Raji (cell line): ENCODE results near the gene NSD1.

ENCODE experiments used
- POLR2A ChIP-seq: IDR thresholded peaks from 2 replicates; pipeline ENCODE4 v1.6.1; 2011; ENCODE audit warnings: low read depth, low read length, control low read depth; ENCODE audit not compliant: insufficient read depth

The NSD1 gene

DNA sequence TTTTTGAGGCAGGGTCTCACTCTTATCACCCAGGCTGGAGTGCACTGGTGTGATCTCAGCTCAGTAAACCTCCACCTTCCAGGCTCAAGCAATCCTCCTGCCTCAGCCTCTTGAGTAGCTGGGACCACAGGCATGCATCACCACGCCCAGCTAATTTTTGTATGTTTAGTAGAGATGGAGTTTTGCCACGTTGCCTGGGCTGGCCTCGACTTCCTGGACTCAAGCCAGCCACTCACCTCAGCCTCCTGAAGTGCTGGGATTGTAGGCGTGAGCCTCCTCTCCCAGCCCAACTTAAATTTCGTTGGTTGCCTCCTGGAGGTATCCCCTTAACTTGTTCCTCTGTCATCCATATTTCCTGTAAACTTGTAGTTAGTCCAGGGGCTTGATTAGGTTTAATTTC, 122.7 kb downstream of the NSD1 start:
- TF ChIP-seq POLR2A: no peak

DNA sequence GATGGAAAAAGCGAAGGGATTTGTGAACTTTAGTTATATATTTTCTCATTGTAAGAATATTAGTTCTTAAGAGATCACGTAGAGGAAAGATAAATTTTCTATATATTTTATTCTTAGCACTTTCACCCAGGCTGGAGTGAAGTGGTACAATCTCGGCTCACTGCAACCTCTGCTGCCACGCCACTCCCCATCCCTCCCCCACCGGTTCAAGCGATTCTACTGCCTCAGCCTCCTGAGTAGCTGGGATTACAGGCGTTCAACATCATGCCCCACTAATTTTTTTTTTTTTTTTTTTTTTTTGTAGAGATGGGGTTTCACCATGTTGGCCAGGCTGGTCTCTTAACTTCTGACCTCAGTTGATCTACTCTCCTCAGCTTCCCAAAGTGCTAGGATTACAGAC, 127.4 kb downstream of the NSD1 start:
- no peak for TF ChIP-seq POLR2A

DNA sequence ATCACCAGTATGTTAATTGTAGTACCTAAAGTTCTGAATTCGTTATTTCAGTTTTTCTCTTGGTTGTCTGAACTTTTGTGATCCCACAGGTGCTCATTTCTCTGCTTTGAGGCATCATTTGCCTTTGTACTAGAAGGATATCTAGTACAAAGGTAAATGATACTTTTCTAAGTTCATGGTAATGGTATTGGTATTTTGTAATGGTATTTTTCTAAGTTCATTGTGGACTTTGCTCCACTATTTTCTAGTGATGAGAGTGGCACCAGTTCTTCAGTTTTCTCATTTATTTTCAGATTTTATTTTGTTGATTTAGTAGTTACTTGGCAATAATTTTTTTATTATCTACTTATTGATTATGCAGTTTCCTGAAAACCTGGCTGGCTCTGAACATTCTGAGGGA, 127.9 kb downstream of the NSD1 start:
- no peak for TF ChIP-seq POLR2A

DNA sequence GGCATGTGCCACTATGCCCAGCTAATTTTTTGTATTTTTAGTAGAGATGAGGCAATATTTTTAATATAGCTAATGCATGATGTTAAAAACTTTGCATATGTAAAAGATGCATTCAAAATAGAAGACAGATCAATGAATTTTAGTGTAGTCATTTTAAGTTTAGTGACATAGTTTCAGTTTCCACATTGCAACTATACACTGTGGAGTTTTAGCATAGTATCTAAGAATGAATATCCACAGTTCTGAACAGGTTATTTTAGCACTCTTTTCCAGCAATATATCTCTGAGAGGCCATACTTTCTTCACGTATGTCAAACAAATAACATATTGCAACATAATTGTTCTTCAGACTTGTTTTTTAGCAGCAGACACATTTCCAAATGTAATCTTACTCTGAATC, 130.6 kb downstream of the NSD1 start:
- TF ChIP-seq POLR2A: no peak

DNA sequence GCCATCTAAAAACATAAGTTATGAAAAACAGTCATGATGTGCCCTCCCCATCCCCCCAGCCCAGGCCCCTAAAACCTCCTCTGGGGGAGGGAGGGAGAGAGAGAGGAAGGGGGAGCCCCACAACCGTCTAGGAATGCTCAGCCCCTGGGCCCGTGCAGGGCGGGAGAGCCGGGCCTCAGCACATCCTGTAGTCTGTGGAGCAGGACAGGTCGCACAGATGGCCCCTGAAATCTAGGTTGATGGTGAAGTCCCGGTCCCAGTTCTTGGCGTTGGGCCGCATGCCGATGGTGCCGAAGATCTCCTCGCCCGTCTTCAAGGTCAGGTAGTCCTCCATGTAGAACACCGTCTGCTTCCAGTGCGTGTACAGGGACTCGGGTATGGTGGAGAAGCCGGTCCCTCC, 131.8 kb downstream of the NSD1 start:
- no peak for TF ChIP-seq POLR2A

- no peak for TF ChIP-seq POLR2A
Measured at GRCh38 chr5:177269232-177269895, 135.8 kb downstream of the NSD1 start.

DNA sequence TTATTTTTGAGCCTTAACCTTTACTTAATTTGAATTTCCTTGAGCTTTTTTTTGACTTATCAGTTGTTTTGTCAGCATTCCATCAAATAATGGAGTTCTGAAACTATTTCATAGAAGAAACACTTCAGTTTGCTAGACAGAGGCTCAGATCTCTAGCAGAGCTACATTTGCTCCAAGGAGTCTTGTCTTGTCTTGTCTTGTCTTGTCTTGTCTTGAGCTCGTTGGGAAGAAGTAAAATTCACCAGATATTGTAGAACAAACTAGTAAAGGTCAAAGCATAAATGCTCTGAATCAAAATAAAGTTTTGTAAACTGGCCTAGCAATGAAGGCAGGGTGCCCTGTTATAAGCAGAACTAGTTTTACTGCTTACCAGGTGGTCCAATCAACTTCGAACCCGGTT, 136.4 kb downstream of the NSD1 start:
- no peak for TF ChIP-seq POLR2A

- TF ChIP-seq POLR2A: no peak
Measured at GRCh38 chr5:177270653-177271052, 137.1 kb downstream of the NSD1 start.

GRCh38 chr5:177271113-177271512, 137.5 kb downstream of the NSD1 start:
- no peak for TF ChIP-seq POLR2A

DNA sequence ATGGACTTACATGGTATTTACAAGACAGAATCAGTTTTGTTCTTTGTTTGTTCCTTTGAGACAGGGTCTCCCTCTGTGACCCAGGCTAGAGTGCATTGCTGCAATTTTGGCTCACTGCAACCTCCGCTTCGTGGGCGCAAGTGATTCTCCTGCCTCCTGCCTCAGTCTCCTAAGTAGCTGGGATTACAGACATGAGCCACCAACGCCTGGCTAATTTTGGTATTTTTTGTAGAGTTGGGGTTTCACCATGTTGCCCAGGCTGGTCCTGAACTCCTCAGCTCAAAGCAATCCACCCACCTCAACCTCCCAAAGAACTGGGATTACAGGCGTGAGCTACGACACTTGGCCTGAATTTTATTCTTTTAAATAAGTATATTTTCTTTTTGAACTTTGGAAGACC, 142.3 kb downstream of the NSD1 start:
- TF ChIP-seq POLR2A: no peak

- TF ChIP-seq POLR2A: no peak
Measured at GRCh38 chr5:177276886-177277285, 143.3 kb downstream of the NSD1 start.

DNA sequence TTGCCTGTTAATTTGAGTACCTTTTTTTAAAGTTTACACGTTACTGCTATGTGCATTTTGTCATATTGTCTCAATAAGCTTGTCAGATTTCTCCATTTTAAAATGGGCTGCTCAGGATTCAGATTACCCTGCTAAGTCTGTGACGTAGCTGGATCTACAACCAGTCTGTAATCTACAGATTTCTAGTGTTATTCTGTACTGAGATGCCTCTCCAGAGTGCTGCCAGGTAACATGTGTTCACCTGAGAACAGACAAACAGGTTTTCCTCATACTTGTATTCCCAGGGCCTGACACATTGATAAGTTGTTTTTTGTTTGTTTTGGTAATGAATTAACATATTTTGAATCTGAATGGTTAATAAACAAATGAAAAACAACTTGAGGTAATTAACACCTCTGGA, 154.6 kb downstream of the NSD1 start:
- no peak for TF ChIP-seq POLR2A

DNA sequence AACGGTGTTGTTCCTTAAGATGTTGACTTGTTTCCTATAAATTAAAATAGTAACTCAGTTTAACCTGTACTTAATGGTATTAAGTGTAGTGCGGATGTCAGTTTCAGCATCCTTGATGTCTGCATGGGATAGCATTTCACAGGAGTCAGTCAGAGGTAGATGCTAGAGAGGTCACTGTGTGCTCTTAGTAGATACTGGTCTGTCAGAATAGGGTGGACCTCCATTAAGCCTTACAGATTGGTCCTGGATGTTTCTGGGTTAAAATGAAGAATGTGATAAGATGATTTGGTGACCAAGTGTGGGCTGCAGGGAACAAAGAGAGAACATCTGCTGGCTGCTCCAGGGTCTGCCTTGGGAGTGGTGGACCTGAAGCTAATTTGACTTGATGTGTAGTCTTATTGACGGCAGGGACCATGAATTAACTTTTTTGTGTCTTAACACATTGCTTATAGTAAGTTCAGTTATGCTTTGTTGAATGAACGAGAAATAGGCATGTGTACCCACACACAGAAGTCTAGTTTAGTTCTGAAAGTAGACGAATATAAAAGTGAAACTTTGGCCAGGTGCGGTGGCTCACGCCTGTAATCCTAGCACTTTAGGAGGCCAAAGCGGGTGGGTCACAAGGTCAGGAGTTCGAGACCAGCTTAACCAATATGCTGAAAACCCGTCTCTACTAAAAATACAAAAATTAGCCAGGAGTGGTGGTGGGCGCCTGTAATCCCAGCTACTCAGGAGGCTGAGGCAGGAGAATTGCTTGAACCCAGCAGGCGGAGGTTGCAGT, 157.4 kb downstream of the NSD1 start:
- TF ChIP-seq POLR2A: no peak

DNA sequence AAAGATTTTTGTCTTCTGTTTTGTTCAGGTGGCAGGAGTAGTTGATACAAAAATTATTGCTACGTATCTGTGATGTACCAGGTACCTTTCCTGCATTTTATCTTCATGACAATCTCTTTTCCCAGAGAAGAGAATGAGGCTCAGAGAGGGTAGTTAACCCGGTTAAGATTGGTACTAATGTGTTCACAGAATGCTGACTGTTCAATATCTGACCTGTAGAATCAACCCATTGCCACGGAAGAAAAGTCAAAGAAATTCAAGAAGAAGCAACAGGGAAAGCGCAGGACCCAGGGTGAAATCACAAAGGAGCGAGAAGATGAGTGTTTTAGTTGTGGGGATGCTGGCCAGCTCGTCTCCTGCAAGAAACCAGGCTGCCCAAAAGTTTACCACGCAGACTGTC, 158.2 kb downstream of the NSD1 start:
- no peak for TF ChIP-seq POLR2A

DNA sequence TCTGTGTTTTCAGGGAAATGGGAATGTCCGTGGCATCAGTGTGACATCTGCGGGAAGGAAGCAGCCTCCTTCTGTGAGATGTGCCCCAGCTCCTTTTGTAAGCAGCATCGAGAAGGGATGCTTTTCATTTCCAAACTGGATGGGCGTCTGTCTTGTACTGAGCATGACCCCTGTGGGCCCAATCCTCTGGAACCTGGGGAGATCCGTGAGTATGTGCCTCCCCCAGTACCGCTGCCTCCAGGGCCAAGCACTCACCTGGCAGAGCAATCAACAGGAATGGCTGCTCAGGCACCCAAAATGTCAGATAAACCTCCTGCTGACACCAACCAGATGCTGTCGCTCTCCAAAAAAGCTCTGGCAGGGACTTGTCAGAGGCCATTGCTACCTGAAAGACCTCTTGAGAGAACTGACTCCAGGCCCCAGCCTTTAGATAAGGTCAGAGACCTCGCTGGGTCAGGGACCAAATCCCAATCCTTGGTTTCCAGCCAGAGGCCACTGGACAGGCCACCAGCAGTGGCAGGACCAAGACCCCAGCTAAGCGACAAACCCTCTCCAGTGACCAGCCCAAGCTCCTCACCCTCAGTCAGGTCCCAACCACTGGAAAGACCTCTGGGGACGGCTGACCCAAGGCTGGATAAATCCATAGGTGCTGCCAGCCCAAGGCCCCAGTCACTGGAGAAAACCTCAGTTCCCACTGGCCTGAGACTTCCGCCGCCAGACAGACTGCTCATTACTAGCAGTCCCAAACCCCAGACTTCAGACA, 160.4 kb downstream of the NSD1 start:
- TF ChIP-seq POLR2A: no peak

- TF ChIP-seq POLR2A: no peak
Measured at GRCh38 chr5:177294632-177295031, 161.1 kb downstream of the NSD1 start.

DNA sequence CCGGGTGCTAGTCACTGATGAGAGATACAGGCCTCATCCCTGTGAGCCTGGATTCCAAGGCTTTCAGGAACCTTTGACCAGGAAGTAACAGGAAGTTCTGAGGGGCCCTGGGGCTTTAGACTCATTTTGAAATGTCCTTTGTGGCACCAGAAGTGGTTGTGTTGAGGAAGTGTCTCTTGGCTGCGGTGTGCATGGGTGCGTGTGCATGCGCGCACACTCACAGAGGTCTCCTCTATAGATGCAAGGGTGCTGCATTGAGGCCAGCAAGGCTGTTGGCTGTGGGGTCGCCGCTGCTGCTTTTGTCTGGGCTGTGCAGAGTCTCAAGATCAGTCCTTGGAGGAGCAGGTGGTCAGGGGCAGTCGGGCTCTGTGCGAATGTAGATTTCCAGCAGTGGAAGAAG, 162.4 kb downstream of the NSD1 start:
- TF ChIP-seq POLR2A: no peak

DNA sequence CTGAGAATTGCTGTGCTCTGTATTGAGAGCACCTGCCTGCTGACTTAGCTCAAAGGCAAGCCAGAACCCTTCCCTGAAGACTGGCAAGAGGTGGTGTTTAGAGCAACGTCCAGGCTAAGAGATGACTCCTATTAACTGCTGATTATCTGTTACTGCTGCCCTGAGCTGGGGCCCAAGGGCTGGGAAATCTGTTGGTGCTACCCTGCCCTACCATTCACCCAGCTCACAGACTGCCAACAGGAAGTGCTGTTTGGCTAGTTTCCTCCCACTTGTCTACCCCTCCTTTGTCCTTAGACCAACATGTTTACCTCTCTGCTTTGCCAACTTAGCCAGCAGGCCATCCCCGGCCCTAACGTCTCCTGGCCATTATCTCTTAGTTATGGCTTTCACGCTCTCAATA, 163.0 kb downstream of the NSD1 start:
- TF ChIP-seq POLR2A: no peak
